OCI-M2 (cell line): ENCODE data around the gene RUNX3.

Experiments
- DNase-seq: peaks from one replicate; lab custom pipeline; 2025; ENCODE audit not compliant: unreplicated experiment; lab: John Stamatoyannopoulos, UW

RUNX3 gene

DNA sequence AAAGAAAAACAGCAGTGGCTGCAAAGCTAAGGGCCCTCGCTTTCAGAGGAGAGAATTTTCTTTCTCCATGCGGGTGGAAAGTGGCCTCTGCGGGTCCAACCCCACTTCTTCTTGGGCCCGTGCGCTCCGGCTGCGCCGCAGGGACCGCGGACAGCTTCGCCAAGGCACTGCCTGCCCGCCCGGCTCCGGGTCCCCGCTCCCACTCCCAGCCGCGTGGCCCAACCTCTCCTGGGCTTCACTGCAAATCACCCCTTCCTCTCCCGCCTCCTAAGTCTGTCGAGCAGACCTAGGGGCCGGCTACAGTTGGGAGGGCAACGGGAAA is 1.0 kb upstream of the RUNX3 start:
- no peak for DNase-seq

GRCh38 chr1:24929398-24930259 is 447 bp downstream of the RUNX3 start:
- no peak for DNase-seq

DNA sequence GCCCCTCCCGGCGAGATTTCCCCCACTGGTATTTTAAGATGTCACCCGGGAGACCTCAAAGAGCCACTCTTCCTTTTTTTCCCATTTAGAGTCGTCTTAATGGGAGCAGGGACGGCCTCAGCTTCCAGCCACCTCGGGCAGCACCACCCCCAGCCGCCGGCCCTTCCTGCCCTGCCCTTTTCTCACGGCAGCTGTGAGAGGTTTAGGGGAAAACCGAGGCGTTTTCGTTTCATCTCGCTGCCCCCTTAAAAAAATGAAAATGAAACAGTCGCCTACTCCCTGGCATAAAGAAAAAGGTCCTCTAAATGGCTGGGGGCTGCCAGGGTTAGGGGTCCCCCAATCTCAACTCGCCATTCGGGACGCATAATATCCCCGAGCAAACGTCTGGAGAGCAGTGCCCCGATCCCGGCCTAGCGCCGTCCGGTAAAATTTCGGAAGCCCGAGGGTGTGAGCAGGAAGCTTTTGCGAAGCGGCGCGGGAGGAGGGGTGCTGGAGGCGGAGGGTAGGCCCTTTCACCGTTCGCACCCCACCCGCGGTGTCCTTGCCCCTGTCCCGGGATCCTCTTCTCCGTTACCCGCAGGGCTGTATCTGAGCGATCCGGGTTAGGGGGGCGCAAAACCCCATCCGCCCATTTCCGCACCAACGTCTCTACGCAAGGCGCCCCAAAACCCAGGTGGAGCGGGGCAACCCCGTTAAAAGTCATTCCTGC is 1.2 kb downstream of the RUNX3 start:
- DNase-seq, result no peak

- DNase-seq, result no peak
Observed at GRCh38 chr1:24927988-24928688, 1.9 kb downstream of the RUNX3 start.

- no peak for DNase-seq
Observed at GRCh38 chr1:24927473-24927872, 2.6 kb downstream of the RUNX3 start.

DNA sequence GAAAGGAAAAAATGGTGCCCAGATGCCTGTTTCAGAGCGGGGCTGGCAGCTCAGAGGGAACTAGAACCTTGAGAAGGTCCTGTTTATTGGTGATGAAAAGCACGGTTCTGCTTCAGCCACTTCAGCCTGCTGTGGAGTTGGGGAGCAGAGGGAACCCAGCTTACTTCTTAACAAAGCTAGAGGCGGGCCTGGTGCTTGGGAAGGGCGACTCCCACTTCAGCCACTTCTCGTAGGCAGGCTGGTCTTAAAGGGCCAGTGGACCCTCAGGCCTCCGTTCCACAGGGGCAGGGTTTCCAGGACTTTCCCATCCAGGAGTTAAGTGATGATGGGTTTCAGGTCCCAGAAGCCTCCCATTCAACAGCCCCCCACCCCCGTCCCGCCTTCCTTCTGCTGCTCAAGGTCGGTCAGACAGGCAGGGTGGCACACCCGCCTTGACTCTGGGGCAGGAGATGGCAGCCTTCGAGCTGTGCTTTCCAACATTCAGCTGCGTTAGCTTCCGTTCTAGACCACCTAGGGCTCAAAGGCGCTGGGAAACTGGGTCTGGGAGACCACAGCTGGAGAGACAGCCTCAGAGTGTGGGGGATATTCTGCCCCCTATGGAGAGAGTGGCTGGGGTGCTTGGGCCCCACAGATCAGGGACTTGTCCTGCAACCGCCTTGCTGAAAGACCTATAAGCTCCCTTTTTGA is 3.4 kb downstream of the RUNX3 start:
- DNase-seq, result no peak

GRCh38 chr1:24925963-24926362 is 4.1 kb downstream of the RUNX3 start:
- DNase-seq, result no peak

GRCh38 chr1:24925082-24925779 is 4.8 kb downstream of the RUNX3 start:
- no peak for DNase-seq

DNA sequence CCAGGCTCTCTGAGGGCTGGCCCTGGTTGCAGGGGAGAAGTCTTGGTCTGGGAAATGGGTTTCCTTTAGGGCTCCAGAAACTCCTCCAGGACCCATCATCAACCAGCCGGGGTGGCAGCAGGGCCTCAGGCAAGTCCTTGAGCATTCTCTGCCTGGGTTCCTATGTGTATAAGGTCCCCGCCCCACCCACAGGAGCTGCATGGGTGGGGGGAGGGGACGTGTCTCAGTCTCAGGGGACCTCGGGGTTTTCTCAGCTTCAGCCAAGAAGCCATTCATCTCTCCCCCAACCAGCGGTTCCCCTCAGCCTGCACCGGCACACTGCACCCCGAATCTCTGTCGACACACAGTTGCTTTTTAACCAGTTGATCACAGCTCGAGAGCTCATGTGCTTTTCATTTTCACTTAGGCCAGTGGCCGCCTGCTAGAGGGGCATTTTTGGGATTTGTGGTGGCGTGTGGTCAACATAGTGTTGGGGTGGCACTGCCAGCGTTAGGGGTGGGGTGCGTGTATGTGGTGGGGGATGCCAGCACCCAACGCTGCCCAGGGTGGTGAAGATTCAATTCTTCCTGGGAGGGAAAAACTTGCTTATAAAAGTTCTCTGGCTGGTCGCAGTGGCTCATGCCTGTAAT is 6.5 kb downstream of the RUNX3 start:
- DNase-seq, result no peak

GRCh38 chr1:24921938-24922662 is 8.0 kb downstream of the RUNX3 start:
- no peak for DNase-seq

DNA sequence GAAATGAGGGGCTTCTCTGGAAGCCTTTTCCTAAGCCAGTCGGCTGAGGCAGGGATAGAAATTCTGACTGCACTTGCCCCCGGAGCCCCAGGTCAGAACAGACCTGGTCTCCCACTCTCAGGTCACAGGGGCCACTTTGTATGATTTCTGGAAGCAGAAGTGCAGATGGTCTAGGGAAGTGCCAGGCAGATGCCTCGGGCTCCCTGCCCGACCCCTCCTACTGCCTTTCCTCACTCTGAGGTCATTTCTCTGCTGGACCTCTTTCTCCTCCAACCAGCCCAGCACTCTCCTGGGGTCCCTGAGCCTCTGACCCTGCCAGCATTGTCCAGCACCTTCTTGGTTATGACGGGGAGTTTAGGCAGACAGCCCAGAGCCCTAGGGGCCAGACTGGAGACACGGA is 8.7 kb downstream of the RUNX3 start:
- DNase-seq, result no peak

DNA sequence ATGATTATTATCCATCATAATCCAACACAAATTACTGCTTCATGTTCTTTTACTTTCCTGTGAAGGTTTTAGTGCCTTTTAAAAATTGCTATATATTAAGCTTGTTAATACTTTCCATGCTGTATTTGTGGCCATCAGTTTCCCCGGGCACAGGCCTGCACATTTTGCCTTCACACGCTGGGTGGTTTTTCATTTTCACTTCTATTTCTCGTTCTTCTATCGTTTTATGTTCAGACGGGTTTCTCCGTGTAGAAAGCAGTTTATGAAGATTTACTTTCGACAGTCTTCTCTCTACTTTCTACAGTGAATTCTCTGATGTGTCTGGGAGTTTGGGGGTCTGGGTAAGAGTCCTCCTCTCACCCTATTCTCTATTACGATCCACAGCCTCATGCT is 9.5 kb downstream of the RUNX3 start:
- no peak for DNase-seq

- DNase-seq, result no peak
Observed at GRCh38 chr1:24919791-24920532, 10.1 kb downstream of the RUNX3 start.

DNA sequence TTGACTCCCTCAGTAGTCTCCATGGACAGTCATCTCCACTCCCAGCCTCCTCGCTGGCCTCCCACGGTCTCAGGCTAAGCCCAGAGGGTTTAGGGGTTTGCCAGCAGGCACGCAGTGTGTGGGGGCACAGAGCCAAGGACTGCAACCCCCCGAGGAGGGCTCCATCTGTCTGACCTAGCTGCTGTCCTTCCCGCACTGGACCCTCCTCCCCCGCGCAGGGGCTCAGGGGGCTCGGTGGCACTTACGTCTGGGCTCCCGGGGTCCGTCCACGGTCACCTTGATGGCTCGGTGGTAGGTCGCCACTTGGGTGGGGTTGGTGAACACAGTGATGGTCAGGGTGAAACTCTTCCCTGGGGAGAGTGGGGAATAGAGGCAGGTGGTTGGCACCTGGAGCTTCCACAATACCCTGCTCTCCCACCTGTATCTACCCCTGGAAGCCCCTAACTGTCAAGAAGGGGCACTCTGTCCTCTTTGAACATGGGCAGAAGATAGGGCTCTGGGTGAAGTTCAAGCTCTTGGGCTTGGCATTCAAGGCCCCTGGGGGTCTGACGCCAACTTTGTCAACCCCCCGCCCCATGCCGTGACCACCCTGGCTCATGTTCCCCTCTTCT is 11.0 kb downstream of the RUNX3 start:
- DNase-seq, result no peak

- no peak for DNase-seq
Observed at GRCh38 chr1:24918370-24918769, 11.7 kb downstream of the RUNX3 start.

- no peak for DNase-seq
Observed at GRCh38 chr1:24917327-24918074, 12.6 kb downstream of the RUNX3 start.

DNA sequence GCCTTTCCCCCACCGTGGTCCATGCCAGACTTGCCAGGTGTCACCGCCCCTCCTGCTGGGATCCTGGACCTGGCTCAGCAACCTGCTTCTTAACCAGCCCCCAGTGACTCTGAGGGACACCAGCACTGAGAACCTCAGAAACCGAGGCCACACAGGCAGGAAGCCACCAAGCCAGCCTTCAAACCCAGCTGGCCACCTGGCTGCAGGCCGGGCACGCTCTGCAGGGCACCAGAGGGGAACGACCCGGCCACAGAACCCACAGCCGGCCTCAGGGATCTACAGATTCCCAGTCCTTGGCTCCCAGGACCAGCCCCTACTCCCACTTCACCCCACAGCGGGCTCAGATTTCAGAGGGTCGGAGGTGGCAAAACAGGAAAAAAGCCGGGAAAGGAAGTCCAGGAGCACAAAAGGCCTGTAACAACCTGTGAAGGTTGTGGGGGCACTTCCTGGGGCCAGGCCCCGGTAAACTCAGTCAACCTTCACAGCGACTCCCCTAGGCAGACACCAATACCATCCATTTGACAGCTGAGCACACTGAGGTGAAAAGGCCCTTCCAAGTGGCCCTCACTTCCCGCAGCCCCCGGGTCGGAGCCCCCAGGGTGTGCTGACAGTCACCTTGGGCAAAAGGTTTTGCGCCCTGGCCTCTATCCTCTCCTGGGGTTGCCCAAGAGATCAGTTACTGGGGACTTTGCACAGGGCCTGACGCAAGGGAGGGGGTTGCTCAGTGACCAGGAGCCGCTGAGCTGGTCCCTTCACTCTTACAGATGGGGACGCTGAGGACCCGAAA is 14.1 kb downstream of the RUNX3 start:
- no peak for DNase-seq
